Fibroblast of mammary gland (primary cell): ENCODE measurements around the gene EMID1.

Source experiments
- DNase-seq: peaks from one replicate; pipeline ENCODE4 v3.0.0-alpha.2; 2010; ENCODE audit warnings: low read depth
- H3K4me3 ChIP-seq: 2 replicates; pipeline ENCODE4 v1.5.1; 2011; ENCODE audit warnings: low read depth, mild to moderate bottlenecking, low read length, moderate library complexity; ENCODE audit not compliant: control insufficient read depth
- TF ChIP-seq, protein P1 (sequence below): conservative IDR thresholded peaks from 2 replicates; pipeline ENCODE4 v1.5.1; 2011; ENCODE audit warnings: low read depth, low read length, inconsistent platforms; ENCODE audit not compliant: control insufficient read depth, insufficient read depth

The EMID1 gene

DNA sequence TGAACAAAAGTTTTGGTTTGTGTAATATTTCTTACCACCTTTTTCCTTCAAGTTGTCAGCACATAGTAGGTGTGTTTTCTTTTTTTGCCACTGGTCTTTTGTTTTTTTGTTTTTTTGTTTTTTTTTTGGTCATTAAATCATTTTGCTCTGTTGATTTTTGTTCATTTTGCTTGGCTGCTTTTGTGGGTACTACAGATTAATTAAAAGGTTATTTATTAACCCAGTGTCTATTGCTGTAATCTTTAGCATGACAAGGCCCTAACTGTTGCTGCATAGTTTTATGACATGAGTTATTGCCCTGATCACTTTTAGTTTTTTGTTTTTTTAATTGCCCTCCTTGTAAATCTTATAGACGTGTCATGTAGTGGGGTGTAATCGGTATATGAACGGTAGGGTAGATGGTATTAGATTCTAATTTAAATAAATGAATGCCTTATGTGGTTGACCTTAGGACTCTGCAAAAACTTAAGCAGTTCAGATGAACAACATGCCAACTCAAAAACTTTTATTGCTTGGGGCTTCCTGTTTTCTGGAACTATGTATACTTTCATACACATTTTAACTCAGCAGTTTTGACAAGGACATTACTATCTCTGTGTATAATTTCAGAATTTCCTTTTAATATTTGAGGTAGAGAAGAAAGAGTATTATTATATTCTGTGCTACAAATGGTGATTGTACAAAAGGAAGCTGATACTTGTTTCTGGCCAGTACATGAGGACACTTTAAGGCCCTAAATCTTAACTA lies 70.3 kb downstream of the EMID1 start:
- no peak overlapping the region for H3K4me3 ChIP-seq
- no peak for DNase-seq
- TF ChIP-seq, protein P1, sequence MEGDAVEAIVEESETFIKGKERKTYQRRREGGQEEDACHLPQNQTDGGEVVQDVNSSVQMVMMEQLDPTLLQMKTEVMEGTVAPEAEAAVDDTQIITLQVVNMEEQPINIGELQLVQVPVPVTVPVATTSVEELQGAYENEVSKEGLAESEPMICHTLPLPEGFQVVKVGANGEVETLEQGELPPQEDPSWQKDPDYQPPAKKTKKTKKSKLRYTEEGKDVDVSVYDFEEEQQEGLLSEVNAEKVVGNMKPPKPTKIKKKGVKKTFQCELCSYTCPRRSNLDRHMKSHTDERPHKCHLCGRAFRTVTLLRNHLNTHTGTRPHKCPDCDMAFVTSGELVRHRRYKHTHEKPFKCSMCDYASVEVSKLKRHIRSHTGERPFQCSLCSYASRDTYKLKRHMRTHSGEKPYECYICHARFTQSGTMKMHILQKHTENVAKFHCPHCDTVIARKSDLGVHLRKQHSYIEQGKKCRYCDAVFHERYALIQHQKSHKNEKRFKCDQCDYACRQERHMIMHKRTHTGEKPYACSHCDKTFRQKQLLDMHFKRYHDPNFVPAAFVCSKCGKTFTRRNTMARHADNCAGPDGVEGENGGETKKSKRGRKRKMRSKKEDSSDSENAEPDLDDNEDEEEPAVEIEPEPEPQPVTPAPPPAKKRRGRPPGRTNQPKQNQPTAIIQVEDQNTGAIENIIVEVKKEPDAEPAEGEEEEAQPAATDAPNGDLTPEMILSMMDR = no peak

DNA sequence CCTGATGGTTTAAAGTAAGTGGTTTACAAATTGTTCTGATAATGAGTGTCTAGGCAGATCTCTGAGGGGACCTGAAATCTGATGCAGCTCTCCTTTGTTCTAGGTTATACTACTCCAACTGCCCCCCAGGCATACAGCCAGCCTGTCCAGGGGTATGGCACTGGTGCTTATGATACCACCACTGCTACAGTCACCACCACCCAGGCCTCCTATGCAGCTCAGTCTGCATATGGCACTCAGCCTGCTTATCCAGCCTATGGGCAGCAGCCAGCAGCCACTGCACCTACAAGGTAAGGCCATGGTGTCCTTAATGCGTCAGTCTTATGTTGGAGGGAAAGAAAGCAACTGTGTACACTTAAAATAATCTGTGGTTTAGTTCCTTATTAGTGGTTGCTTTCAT lies 72.2 kb downstream of the EMID1 start:
- TF ChIP-seq, protein P1 = no peak
- DNase-seq = no peak
- no peak overlapping the region for H3K4me3 ChIP-seq

DNA sequence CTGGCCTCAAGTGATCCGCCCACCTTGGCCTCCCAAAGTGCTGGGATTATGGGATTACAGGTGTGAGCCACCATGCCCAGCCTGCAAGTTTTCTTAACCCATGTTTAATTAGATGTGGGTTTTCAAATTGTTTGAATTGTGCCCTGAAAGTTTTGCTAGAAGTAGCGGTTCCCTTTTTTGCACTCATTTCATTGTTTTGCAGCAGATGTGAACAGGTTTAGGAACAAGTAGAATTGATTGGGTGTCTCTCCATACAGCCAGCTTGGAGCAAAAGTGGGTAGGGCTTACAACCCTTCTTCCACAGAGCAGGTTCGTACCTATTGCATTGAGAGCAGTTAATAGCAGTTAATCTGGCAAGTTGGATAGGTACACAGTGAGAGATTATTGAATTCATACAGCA lies 78.5 kb downstream of the EMID1 start:
- TF ChIP-seq, protein P1 = no peak
- no peak overlapping the region for H3K4me3 ChIP-seq
- DNase-seq = no peak

DNA sequence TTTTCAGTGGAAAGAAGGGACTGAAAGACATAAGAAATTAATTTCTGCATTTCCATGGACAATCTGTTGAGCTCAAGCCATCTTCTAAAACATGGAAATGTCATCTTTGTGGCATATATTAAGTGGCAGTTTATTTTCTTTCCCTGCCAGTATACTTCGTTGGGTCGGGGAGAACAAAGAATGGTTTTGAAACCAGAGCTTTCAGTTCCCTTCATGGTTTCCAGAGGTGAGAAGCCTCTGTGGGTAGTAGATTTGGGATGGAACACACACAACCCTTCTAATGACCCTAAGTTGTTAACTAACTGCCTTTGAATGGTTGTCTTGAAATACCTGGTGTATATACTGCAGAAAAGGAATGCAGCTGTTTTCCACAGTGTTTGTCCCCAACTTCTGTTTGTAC lies 83.1 kb downstream of the EMID1 start:
- DNase-seq = no peak
- H3K4me3 ChIP-seq = no peak overlapping the region
- TF ChIP-seq, protein P1 = no peak

DNA sequence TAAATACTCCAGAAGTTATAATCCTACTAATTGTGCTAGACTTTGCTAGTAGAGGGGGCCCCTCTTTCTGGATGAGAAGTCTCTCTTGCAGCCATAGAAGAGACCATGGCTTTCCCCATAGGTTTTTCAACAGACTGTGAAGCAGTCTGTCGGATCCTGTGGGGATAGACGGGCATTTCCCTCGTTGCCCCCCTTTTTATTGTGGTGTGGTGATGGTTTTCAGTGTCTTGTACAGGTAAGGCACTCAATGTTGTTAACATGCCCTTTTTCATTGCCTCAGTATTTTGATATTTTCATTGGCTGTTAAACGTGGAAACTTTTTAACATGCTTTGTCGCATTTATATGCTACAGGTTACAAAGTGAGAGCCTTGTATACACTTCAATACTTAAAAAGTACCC lies 84.4 kb downstream of the EMID1 start:
- no peak overlapping the region for H3K4me3 ChIP-seq
- DNase-seq = no peak
- TF ChIP-seq, protein P1 = no peak

DNA sequence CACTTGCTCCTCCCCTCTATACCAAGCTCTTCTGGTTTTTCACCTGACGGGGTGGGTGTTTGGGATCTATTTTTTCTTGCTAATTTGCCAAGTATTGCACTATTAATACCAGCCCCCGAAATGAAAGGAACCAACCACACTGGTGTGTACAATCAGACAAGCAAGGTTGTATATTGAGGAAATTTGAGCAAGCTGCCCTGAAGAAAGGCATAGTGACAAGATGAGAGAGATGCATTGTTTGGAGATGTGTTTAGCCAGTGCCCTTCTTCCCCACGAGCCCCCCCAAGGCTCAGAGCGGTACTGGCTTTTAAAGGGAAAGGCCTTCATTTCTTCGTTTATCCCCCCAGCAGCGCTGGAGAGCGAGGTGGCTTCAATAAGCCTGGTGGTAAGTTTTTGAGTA lies 85.5 kb downstream of the EMID1 start:
- TF ChIP-seq, protein P1 = no peak
- DNase-seq = no peak
- no peak overlapping the region for H3K4me3 ChIP-seq

DNA sequence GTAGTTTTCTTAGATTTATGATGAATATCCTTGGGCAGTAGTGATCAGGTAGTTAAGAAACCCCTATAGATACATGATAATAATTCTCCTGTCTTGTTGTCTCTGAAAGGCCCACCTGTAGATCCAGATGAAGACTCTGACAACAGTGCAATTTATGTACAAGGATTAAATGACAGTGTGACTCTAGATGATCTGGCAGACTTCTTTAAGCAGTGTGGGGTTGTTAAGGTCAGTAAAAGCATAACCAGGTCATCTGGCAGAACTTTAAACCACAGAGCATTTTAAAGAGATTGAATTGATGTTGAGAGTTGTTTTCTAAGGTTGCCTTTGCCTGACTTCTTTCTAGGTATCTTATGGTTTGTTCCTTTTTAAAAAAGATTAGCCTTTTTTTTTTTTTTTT lies 86.7 kb downstream of the EMID1 start:
- DNase-seq = no peak
- TF ChIP-seq, protein P1 = no peak
- H3K4me3 ChIP-seq = no peak overlapping the region
